ENCODE data around the gene SLC7A5. TPM values are rescaled to one million over a fixed set of nuclear protein-coding genes. Genes with fewer than 3 reads are reported as not detected.

SLC7A5 gene
- polyA plus RNA-seq, 1 donor from 2014 or later = 6.9 TPM

DNA sequence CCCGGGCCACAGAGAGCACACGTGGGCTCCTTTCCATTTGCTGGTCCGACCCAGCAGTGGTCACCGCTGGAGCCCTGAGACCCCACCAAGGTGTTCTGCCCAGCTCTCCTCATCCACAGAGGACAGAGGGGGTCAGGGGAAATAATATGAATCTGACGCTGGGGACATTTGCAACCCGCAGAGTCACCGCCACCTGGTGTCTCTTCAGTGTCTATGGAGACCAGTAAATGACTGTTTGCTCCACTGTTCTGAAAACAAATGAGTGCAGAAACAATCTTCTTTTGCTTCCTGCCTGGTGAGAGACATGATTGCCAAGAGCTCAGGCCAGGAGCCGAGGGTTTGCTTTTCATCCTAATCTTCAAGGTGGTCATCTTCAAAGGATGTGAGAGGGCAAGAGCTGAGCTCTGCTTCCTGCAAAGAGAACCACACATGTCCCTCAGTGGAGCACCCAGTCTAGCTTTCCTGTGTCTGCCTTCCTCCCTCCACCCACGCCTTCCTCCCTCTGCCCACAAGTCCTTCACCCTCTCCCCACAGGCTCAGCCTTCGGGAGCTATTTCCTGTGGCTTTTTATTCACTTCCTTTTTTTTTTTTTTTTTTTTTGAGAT lies 88.8 kb downstream of the SLC7A5 start:
- Mint-ChIP-seq H3K4me3 (peak overlapping the region in 3 of 4 donors; percentile 37 to 81 (median 70)), H3K36me3 (peaks cover 4% of the 10 kb centered on the region), H3K27ac (peak overlapping the region; percentile 78 to 92 (median 85)), H3K4me1 (peaks cover 15 to 25% (median 15%) of the 10 kb centered on the region in 3 donors), H3K9me3 (peaks cover 0 to 4% (median 2%) of the 10 kb centered on the region in 3 donors), H3K27me3 (peaks cover 2% of the 10 kb centered on the region)

Other genes with a start within 250 kb of the SLC7A5 start
- gene KLHDC4, start 103.5 kb downstream of the SLC7A5 start, polyA plus RNA-seq = 18.7 TPM
- gene CA5A, start 67.0 kb upstream of the SLC7A5 start, polyA plus RNA-seq = not detected
- 37.3 TPM for gene BANP, start 81.9 kb upstream of the SLC7A5 start, polyA plus RNA-seq

All from IgD-negative memory B cell (primary cell).